ENCODE data around the gene LSM4. TPM values are rescaled to one million over a fixed set of nuclear protein-coding genes. Genes with fewer than 3 reads are reported as not detected.

Gene LSM4
- 484 and 512 TPM in 2 replicates for total RNA-seq

DNA sequence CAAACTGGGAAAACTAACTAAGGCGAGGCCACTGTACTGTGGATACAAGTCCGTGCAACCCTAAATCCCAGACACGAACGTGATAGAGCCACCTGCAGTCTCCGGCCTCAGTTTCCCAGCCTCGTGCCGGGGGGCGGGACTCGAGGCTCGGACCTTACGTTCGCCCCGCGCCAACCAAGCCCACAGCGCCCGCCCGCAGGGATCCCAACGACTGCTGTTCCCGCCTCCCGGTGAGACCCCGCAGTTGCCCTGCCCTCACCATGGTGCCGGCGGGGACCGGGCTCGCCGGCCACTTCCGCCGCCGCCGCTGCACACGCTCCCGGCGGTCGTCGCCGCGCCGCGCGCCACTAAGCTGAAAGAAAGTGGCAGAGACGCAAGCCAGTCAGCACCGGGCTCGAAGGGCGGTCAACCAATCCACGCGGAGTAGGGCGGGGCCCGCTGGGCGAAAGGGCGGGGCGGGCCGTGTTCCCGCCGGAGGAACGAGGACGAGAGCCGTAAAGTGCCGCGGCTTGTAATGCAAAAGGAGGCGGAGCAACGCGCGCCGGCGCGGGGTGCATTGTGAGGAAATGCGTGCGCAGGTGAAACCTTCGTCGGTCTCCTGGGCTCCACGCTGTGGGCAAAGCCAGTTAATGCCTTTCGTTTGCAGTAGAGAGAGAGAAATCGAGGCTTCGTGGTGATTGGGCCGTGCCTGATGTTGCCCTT lies at the start of gene LSM4:
Gene LSM4, minus strand, starts transcription at position 318 of the 702 bp plus-strand sequence. Its CDS starts 56 bp downstream, at position 262.

GRCh38 chr19:18340190-18340989 lies 17.5 kb upstream of the LSM4 start, which contains the start of gene PGPEP1:
Gene PGPEP1 (plus strand): TSS chr19:18340598. CDS start chr19:18340682, 84 bp downstream.

GRCh38 chr19:18281082-18282020 lies 41.5 kb downstream of the LSM4 start, which contains the start of gene JUND:
Gene JUND (minus strand): TSS chr19:18281622. CDS start chr19:18281484, 138 bp downstream.

DNA sequence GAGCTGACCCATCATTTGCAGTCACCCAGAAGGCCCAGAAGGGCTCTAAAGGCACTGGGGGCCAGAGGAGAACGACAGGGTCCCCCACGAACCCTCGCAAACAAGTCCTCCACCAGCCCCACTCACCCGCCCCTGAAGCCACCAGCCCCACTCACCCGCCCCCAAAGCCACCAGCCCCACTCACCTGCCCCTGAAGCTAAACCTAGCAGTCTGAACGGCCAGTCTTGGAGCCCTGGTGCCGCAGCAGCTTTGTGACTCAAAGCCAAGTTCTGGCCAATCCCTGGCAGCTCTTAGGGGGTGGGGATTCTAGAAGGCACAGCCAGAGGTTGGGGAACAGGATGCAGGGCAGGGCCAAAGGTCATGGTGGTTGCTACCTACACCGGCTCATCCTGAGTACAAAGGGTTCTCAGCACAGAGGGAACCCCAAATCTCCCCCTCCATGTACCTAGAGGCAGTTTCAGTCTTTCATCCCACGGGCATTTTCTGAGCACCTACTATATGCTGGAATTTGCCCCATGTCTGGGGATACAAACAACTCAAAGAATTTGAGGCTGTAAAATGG lies 48.6 kb downstream of the LSM4 start, which contains the start of gene IQCN:
Gene IQCN, minus strand, starts transcription at position 234 of the 562 bp plus-strand sequence. CDS start 4,974 bp downstream, outside the sequence.

Other genes starting within 250 kb of the LSM4 start
- not detected in 2 replicates for gene IL12RB1, start 236.1 kb downstream of the LSM4 start, total RNA-seq
- gene MAST3, start 225.3 kb downstream of the LSM4 start, total RNA-seq, result 2.5 and 4.4 TPM in 2 replicates
- 25.1 and 44.8 TPM in 2 replicates for gene PIK3R2, start 169.9 kb downstream of the LSM4 start, total RNA-seq
- gene IFI30, start 149.3 kb downstream of the LSM4 start, total RNA-seq, result 9.2 and 15.6 TPM in 2 replicates
- 33.0 and 51.6 TPM in 2 replicates for gene MPV17L2, start 129.9 kb downstream of the LSM4 start, total RNA-seq
- gene RAB3A, start 119.0 kb downstream of the LSM4 start, total RNA-seq, result 1.4 TPM in 2 replicates
- gene PDE4C, start 96.6 kb downstream of the LSM4 start, total RNA-seq, result not detected in 2 replicates
- gene IQCN, start 48.6 kb downstream of the LSM4 start, total RNA-seq, result not detected in 2 replicates
- 117 and 146 TPM in 2 replicates for gene JUND, start 41.5 kb downstream of the LSM4 start, total RNA-seq
- gene PGPEP1, start 17.5 kb upstream of the LSM4 start, total RNA-seq, result 1.3 and 3.0 TPM in 2 replicates
- 19.5 and 29.4 TPM in 2 replicates for gene GDF15, start 63.1 kb upstream of the LSM4 start, total RNA-seq
- not detected in 2 replicates for gene LRRC25, start 74.5 kb upstream of the LSM4 start, total RNA-seq
- 58.3 and 63.1 TPM in 2 replicates for gene SSBP4, start 96.3 kb upstream of the LSM4 start, total RNA-seq
- 26.8 and 44.0 TPM in 2 replicates for gene ISYNA1, start 115.1 kb upstream of the LSM4 start, total RNA-seq
- 12.5 and 16.2 TPM in 2 replicates for gene ELL, start 199.0 kb upstream of the LSM4 start, total RNA-seq
- gene FKBP8, start 220.5 kb upstream of the LSM4 start, total RNA-seq, result 364 and 413 TPM in 2 replicates
- gene KXD1, start 234.8 kb upstream of the LSM4 start, total RNA-seq, result 105 and 162 TPM in 2 replicates
- gene UBA52, start 248.8 kb upstream of the LSM4 start, total RNA-seq, result 1,269 and 1,304 TPM in 2 replicates

Data from airway epithelial cell (primary cell).